ENCODE results near the gene UBQLN1. TPM values are rescaled to one million over a fixed set of nuclear protein-coding genes. Genes with fewer than 3 reads are reported as not detected.

Gene UBQLN1
- total and polyA plus RNA-seq, 9 of the 15 experiments (the other 6 are each of a cell fraction or from before 2014, with no cell fraction given): 7.5 to 120 (median 52.8) TPM

- Histone ChIP-seq H3K27ac (ENCODE audit: extremely low read depth, low read depth, low read length) (no peak overlapping the region), H3K9me3 (replicated peaks; ENCODE audit: control insufficient read depth, insufficient read depth, low read depth, low read length) (no peaks in the 10 kb centered on the region), H3K9me1 (ENCODE audit: control insufficient read depth, insufficient read depth, low read length) (no peaks in the 10 kb centered on the region), H3K4me1 (replicated peaks in 1 of 2; ENCODE audit: control insufficient read depth in 2 of 2, insufficient read depth in 2 of 2, low read length in 2 of 2) (no peaks in the 10 kb centered on the region), H3K4me3 (no peak overlapping the region), H3K79me2 (ENCODE audit: control insufficient read depth, insufficient read depth, low read length) (no peaks in the 10 kb centered on the region), H3K36me3 (ENCODE audit: control insufficient read depth, insufficient read depth, low read length) (no peaks in the 10 kb centered on the region), H3K9ac (ENCODE audit: insufficient read depth in 1 of 2, low read depth in 2 of 2, low read length in 2 of 2) (no peak overlapping the region), H3K4me2 (ENCODE audit: insufficient read depth, low read length) (no peak overlapping the region), H3K27me3 (ENCODE audit: control insufficient read depth in 2 of 2, insufficient read depth in 2 of 2, low read length in 2 of 2) (no peaks in the 10 kb centered on the region), H2AFZ (ENCODE audit: low read depth, low read length) (no peak overlapping the region), H4K20me1 (replicated peaks; ENCODE audit: control insufficient read depth, insufficient read depth, low read length) (no peaks in the 10 kb centered on the region)
- DNase-seq (ENCODE audit: extremely low read depth in 1 of 4, low spot score in 3 of 4) (no peak), FAIRE-seq (no peak), ATAC-seq (no peak)
- CTCF ChIA-PET (ENCODE audit: low intra/inter-chr PET ratio): no interaction called here
- in situ Hi-C loops (cut with MboI): no loop called here
- intact Hi-C loops (cut with micrococcal nuclease): no loop called here
- WGBS (ENCODE audit: insufficient coverage, low coverage, missing lambda C conversion rate): 7% methylated on average over 2 of the region's 2 CpGs
- no TSS peak for BruUV-seq (replicated peaks)
- POLR2A ChIA-PET: interaction anchor here (0.6 to 1.8 kb wide), 3 partner anchors 13 to 15 kb away, joined by 3 to 5 read pairs (median 4); partner anchors contain the start of gene UBQLN1
- no peak for TF ChIP-seq MAFF (IDR thresholded peaks at IDR 0.05; ENCODE audit: low read length)
- no peak for TF ChIP-seq SIN3B (IDR thresholded peaks at IDR 0.05; ENCODE audit: low read depth)
- TF ChIP-seq SAFB2 (IDR thresholded peaks at IDR 0.05; ENCODE audit: borderline replicate concordance, low read depth, low read length, severe bottlenecking): no peak
- TF ChIP-seq ZNF23 (CRISPR knock-in tag; IDR thresholded peaks at IDR 0.05): no peak
- TF ChIP-seq MIER1 (IDR thresholded peaks at IDR 0.05; ENCODE audit: low read depth): no peak
- TF ChIP-seq CHD1 (IDR thresholded peaks at IDR 0.05; ENCODE audit: low read length): no peak
- no peak for TF ChIP-seq CHD7 (IDR thresholded peaks at IDR 0.05; ENCODE audit: low read depth, low read length)
- no peak for TF ChIP-seq ZNF395 (CRISPR knock-in tag; IDR thresholded peaks at IDR 0.05)
- TF ChIP-seq ZNF212 (CRISPR knock-in tag; IDR thresholded peaks at IDR 0.05): no peak
Measured at GRCh38 chr9:83722726-83723495, 15.2 kb upstream of the UBQLN1 start.

Data from K562 (cell line).